Endodermal cell (in vitro differentiated cells): ENCODE data around the gene TADA3. TPM values are rescaled to one million over a fixed set of nuclear protein-coding genes. Genes with fewer than 3 reads are reported as not detected.
A peak's percentile ranks its signal among the peaks of the same experiment; 100 is the strongest.

ENCODE experiments used
- DNase-seq: peaks from one replicate; pipeline ENCODE4 v3.0.0-alpha.2; 2017
- H3K27ac ChIP-seq: 2 replicates; pipeline ENCODE4 v1.5.1; 2013; ENCODE audit warnings: mild to moderate bottlenecking, low read depth, low read length, moderate library complexity
- H3K27me3 ChIP-seq: 2 replicates; pipeline ENCODE4 v1.6.1; 2013; ENCODE audit warnings: mild to moderate bottlenecking, low read length, moderate library complexity; ENCODE audit not compliant: insufficient read depth, control insufficient read depth, poor library complexity, severe bottlenecking
- H3K36me3 ChIP-seq: 2 replicates; pipeline ENCODE4 v1.7.0; 2013; ENCODE audit warnings: mild to moderate bottlenecking, low read length, moderate library complexity; ENCODE audit not compliant: control insufficient read depth, insufficient read depth
- H3K4me1 ChIP-seq: one replicate; pipeline ENCODE4 v1.7.0; 2013; ENCODE audit warnings: low read length; ENCODE audit not compliant: control insufficient read depth, insufficient read depth
- H3K4me3 ChIP-seq: 2 replicates; pipeline ENCODE4 v1.5.1; 2013; ENCODE audit warnings: mild to moderate bottlenecking, low read length, moderate library complexity
- H3K9ac ChIP-seq: 2 replicates; pipeline ENCODE4 v1.6.1; 2013; ENCODE audit warnings: mild to moderate bottlenecking, low read length, moderate library complexity; ENCODE audit not compliant: poor library complexity, severe bottlenecking; ENCODE audit errors: extremely low read depth
- H3K9me3 ChIP-seq: 2 replicates; pipeline ENCODE4 v1.6.1; 2013; ENCODE audit warnings: mild to moderate bottlenecking, low read length, moderate library complexity; ENCODE audit not compliant: control insufficient read depth
- H3K27ac Mint-ChIP-seq: 2 replicates; pipeline ENCODE4 v1.8.0; 2020; ENCODE audit warnings: mixed read lengths
- H3K27me3 Mint-ChIP-seq: 2 replicates; pipeline ENCODE4 v1.8.0; 2021; ENCODE audit warnings: mild to moderate bottlenecking, mixed read lengths; ENCODE audit not compliant: insufficient read depth
- H3K36me3 Mint-ChIP-seq: 2 replicates; pipeline ENCODE4 v1.8.0; 2020; ENCODE audit warnings: low read depth, mixed read lengths
- H3K4me1 Mint-ChIP-seq: 2 replicates; pipeline ENCODE4 v1.8.0; 2020; ENCODE audit warnings: mixed read lengths
- H3K4me3 Mint-ChIP-seq: 2 replicates; pipeline ENCODE4 v1.8.0; 2020; ENCODE audit warnings: mild to moderate bottlenecking, moderate library complexity, mixed read lengths
- H3K9me3 Mint-ChIP-seq: 2 replicates; pipeline ENCODE4 v1.8.0; 2020; ENCODE audit warnings: mild to moderate bottlenecking, mixed read lengths
- WGBS, 2 experiments: methylation state at CpG; one replicate each; pipeline versions ENCODE4 v1.1.5 to v1.1.7; 2013; ENCODE audit warnings: missing lambda C conversion rate in 2 of 2, mixed read lengths in 1 of 2; ENCODE audit not compliant: insufficient coverage in 1 of 2, insufficient read length in 1 of 2; 5-methylcytosine and 5-hydroxymethylcytosine counted together
- total RNA-seq, 2 donors: library from RNA; stranded (reverse); fragmentation: NEBNext Ultra II Directional in 1 of 2; extraction: Animal tissue kit (Norgen Biotek cat#: 25700) in 1 of 2; gene quantifications; 2 replicates in 1 of 2; 3 replicates in 1 of 2; pipeline ENCODE4 v1.2.1, GENCODE V29; 2021
- TF ChIP-seq, protein P1 (sequence below): fragments of 200-600 bp; sonication (generic); conservative IDR thresholded peaks from 2 replicates; pipeline ENCODE4 v1.5.0; 2021; ENCODE audit warnings: antibody characterized with exemption, mild to moderate bottlenecking

The TADA3 gene
- total RNA-seq, 2 donors from 2014 or later, result 52.4 to 62.0 TPM

DNA sequence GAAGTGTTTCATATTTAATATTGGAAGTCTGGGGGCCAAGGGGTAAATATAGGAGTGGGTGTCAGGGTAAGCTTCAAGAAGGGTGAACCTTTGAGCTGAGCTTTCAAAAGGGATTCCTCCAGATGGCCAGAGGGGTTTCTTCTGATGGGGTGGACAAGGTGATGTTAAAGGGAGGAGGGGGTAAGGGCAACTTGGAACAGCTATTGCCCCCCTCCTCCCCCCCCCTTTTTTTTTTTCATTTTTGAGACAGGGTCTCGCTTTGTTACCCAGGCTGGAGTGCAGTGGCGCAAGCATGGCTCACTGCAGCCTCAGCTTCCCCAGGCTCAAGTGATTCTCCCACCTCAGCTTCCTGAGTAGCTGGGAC lies 15.7 kb upstream of the TADA3 start:
- Histone ChIP-seq H3K27ac (no peak overlapping the region), H3K27me3 (peaks cover 6% of the 10 kb centered on the region), H3K4me1 (peaks cover 3% of the 10 kb centered on the region), H3K9ac (no peak overlapping the region), H3K9me3 (no peaks in the 10 kb centered on the region), H3K36me3 (peaks cover 48% of the 10 kb centered on the region), H3K4me3 (no peak overlapping the region)
- H3K36me3 Mint-ChIP-seq, result peaks cover 42% of the 10 kb centered on the region
- peaks cover 8% of the 10 kb centered on the region for H3K4me1 Mint-ChIP-seq
- TF ChIP-seq, protein P1, sequence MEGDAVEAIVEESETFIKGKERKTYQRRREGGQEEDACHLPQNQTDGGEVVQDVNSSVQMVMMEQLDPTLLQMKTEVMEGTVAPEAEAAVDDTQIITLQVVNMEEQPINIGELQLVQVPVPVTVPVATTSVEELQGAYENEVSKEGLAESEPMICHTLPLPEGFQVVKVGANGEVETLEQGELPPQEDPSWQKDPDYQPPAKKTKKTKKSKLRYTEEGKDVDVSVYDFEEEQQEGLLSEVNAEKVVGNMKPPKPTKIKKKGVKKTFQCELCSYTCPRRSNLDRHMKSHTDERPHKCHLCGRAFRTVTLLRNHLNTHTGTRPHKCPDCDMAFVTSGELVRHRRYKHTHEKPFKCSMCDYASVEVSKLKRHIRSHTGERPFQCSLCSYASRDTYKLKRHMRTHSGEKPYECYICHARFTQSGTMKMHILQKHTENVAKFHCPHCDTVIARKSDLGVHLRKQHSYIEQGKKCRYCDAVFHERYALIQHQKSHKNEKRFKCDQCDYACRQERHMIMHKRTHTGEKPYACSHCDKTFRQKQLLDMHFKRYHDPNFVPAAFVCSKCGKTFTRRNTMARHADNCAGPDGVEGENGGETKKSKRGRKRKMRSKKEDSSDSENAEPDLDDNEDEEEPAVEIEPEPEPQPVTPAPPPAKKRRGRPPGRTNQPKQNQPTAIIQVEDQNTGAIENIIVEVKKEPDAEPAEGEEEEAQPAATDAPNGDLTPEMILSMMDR, result no peak
- no peak overlapping the region for H3K4me3 Mint-ChIP-seq
- peaks cover 17% of the 10 kb centered on the region for H3K27me3 Mint-ChIP-seq
- no peaks in the 10 kb centered on the region for H3K9me3 Mint-ChIP-seq
- no peak for DNase-seq
- WGBS, 2 experiments, result 98 to 100% methylated on average over 2 of the region's 2 CpGs
- no peak overlapping the region for H3K27ac Mint-ChIP-seq

DNA sequence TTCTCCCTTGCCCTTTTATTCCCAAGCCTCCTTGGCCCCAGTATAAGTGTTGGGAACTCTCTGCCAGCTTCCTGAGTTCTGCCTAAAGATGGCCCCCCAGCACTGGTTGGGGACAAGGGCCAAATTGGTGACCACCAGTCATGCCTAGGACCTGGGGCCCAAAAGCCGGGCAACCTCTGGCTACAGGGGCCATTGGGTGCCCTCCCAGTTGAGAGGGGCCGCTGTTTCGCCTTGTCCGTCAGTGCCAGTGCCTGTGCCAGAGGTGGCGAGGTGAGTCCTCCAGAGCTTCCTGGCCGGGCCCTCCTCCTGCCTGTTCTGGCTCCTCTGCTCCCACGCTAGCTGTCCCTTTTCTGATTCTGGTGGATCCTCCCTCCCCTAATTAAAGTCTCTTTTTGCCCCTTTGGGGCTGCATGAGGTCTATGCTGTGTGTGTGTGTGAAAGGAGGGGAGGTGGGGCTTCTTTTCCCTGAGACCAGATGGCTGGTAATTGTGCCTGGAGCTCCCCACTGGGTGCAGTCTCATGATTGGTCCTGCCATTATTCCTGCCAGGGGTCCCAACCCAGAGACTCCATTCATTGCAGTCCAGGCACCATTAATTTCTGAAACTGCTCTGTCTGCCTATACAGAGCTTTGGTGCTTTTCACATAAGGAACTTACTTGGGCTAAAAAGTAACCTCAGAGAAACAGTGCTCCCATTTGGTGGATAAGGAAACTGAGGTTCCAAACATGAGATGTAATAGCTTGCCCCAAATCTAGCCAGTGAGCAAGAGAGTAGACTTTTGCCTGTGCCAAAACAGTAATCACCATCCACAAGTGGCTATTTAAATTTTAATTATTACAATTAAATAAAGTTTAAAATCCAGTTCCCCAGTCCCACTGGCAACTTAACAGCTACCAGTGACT lies 14.7 kb upstream of the TADA3 start:
- Histone ChIP-seq H3K4me1 (peaks cover 3% of the 10 kb centered on the region), H3K27ac (peak overlapping the region; percentile 51), H3K9ac (no peak overlapping the region), H3K9me3 (no peaks in the 10 kb centered on the region), H3K36me3 (peaks cover 50% of the 10 kb centered on the region), H3K4me3 (no peak overlapping the region), H3K27me3 (peaks cover 6% of the 10 kb centered on the region)
- 88 to 95% methylated on average over 6 to 7 of the region's 7 CpGs for WGBS, 2 experiments
- H3K9me3 Mint-ChIP-seq, result no peaks in the 10 kb centered on the region
- TF ChIP-seq, protein P1, result no peak
- peaks cover 17% of the 10 kb centered on the region for H3K27me3 Mint-ChIP-seq
- peaks cover 8% of the 10 kb centered on the region for H3K4me1 Mint-ChIP-seq
- no peak overlapping the region for H3K27ac Mint-ChIP-seq
- peaks cover 46% of the 10 kb centered on the region for H3K36me3 Mint-ChIP-seq
- no peak overlapping the region for H3K4me3 Mint-ChIP-seq
- DNase-seq, result no peak

DNA sequence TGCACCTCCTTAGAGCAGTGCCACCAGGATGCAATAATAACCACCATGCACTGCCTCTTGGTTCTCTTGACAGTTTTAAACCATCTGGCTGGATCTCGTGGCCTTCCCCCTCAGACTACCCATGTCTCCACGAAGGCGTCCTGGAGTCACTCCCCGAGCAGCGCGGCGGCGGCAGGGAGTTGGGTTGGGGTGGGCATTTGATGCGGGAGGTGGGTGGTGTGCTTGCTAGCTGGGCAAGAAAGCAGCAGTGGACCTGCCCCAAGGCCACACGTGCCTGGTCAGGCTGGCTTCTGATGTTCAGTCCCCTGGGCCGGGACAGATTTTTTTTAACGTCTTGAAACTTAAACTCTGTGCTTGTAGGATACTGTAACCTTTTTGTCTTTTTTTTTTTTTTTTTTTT lies 13.9 kb upstream of the TADA3 start:
- Mint-ChIP-seq H3K4me1 (peaks cover 8% of the 10 kb centered on the region), H3K27ac (no peak overlapping the region)

More for the DNA sequence above, 13.9 kb upstream of the TADA3 start:
- TF ChIP-seq, protein P1, result no peak
- H3K4me3 ChIP-seq, result no peak overlapping the region
- H3K4me1 ChIP-seq, result peaks cover 3% of the 10 kb centered on the region
- no peak overlapping the region for H3K27ac ChIP-seq
- DNase-seq, result no peak
- H3K36me3 Mint-ChIP-seq, result peaks cover 52% of the 10 kb centered on the region
- peaks cover 9% of the 10 kb centered on the region for H3K27me3 Mint-ChIP-seq
- peaks cover 6% of the 10 kb centered on the region for H3K27me3 ChIP-seq
- H3K9me3 ChIP-seq, result no peaks in the 10 kb centered on the region
- WGBS, 2 experiments, result 95 to 100% methylated on average over 5 to 12 of the region's 12 CpGs
- H3K9me3 Mint-ChIP-seq, result no peaks in the 10 kb centered on the region
- no peak overlapping the region for H3K9ac ChIP-seq
- peaks cover 57% of the 10 kb centered on the region for H3K36me3 ChIP-seq
- H3K4me3 Mint-ChIP-seq, result no peak overlapping the region
